ENCODE data around the gene IGF2BP2.

Gene IGF2BP2

DNA sequence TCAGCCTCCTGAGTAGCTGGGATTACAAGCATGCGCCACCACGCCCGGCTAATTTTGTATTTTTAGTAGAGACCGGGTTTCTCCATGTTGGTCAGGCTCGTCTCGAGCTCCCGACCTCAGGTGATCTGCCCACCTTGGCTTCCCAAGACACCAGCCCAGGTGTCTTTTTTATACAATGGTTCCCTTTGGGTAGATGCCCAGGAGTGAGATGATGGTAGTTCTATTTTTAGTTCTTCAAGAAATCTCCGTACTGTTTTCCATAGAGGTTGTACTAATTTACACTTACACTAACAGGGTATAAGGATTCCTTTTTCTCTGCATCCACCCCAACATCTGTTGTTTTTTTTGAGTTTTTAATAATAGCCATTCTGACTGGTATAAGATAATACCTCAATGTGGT, 94.3 kb downstream of the IGF2BP2 start:
- DNase-seq = no peak

GRCh38 chr3:185729337-185730055, 95.3 kb downstream of the IGF2BP2 start:
- no peak for DNase-seq

DNA sequence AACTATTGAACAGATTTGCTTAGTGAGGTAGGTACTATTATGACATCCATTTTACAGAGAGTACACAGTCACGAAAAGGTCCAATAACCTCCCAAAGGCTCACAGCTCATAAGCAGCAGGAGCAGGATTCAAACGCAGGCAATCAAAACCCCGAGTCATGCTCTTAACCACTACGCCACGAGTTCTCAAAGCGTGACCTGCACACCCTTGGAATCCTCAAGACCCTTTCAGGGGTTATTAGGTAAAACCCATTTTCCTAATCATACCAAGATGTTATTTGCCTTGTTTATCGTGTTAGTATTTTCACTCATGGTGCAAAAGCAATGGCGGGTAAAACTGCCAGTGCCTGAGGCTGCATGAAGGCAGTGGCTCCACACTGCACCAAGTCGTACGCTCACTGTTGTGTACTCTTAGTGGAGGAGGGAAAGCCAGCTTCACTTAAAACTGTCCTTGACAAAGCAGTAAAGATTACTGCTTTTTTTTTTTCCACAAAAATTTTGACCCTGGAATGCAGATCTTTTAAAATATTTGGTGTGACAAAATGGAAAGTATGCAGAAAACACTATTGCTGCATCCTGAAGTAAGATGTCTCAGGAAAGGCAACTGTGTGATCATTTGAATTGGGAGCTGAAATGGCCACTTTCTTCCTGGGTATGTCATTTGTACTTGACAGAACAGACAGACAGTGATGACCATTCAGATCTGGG, 96.1 kb downstream of the IGF2BP2 start:
- no peak for DNase-seq

GRCh38 chr3:185727873-185728272, 97.0 kb downstream of the IGF2BP2 start:
- no peak for DNase-seq

- no peak for DNase-seq
Observed at GRCh38 chr3:185726254-185726967, 98.4 kb downstream of the IGF2BP2 start.

- DNase-seq = no peak
Observed at GRCh38 chr3:185724761-185725160, 100.1 kb downstream of the IGF2BP2 start.

DNA sequence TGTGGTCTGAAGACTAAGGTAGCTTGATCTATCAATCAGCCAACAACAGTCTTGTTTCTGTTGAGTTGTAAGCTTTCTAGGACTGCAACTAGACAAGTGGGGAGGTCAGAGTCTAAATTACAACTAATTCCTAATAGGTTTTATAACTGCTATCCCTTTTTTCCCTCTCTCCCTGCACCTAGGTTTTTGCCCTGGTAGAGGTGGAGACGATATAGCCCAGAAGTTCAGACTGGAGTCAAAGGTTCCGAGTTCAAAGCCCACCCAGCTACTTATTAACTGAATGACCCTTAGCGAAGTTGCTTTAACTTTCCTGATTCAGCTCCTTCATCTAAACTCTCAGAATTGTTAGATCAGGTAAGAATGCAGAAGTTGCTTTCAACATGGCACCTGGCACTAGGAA, 100.6 kb downstream of the IGF2BP2 start:
- DNase-seq = no peak

DNA sequence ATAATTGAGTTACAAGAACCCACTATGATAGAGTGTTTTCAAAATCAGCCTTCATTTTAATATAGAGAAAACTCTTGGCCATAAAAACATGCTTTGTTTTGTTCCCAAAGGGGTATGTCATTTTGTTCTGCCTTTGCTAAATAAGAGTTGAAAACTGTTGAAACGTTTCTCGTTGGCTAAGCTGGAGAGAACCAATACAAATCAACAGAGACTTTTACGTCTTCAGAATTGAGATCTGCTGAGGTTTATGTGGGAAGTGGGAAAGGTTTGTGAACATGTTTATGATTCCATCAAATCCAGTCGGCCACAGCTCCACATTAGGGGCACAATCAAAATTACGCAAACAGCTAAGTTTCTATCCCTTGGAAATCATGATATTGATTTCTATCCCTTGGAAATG, 102.0 kb downstream of the IGF2BP2 start:
- no peak for DNase-seq

DNA sequence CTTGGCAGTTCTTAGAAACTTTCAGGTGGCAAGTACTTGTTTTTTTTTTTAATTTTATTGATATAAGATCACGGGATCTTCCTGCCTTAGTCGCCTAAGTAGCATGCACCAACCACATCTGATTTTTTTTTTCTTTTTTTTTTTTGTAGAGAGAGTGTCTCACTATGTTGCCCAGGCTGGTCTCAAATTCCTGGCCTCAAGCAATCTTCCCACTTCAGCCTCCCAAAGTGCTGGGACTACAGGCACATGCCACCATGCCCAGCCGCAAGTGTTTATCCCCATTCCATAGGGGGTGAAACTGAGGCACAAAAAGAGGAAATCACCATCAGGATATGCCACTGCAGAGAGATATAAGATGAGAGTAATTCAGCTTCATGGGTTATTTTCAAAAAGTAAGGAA, 102.9 kb downstream of the IGF2BP2 start:
- DNase-seq = no peak

DNA sequence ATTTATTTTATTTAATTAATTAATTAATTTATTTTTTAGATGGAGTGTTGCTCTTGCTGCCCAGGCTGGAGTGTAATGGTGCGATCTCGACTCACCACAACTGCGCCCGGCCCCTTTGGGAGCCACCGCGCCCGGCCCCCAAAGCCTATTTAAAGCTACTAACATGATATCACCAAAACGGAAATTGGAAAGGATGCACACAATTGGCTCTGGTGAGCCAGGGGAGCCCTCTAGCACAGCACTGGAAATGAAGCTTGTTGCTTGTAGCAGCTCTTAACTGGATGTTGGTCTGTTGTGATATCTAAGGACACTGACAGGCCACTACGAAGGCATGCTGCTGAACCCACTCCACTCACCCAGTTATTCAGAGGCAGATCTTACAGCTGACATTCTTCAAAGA, 104.5 kb downstream of the IGF2BP2 start:
- no peak for DNase-seq

DNA sequence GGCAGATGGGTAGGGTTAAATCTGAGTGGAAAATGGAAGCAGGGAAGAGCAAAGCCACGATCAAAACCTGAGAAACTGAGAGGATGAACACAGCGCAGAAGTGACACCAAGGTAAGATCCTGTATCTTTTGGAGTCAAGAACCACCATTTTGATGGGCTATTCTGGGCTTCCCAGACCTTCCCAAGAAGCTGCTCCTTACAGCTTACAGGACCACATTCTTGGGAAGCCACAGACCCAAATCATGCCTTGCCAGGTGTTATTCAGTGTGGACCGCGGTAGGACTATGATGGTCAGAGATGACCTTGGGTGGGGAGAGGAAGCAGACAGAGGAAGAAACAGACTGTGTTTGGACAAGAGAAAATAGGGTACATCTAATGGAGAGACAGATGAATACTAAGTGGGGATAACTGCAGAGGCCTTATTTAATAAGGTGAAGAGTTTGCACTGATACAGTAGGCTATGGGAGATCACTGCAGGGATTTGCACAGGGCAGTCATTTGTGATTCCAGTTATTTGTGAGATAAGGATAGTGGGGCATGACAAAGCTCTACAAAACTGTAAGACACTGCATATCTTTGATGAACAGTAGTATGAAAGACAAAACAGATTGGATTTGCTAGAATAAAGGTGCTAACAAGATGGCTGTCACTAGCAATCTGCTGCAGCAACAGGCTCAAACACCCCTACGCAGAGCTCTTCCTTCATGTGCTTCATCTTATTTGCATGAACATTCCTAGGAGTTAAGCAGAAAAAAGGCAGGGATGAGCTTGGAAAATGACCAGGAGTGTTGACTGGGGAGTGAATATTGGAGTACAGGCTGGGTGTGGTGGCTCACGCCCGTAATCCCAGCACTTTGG, 105.9 kb downstream of the IGF2BP2 start:
- no peak for DNase-seq

GRCh38 chr3:185717627-185718402, 107.0 kb downstream of the IGF2BP2 start:
- no peak for DNase-seq

- DNase-seq = no peak
Observed at GRCh38 chr3:185717121-185717520, 107.7 kb downstream of the IGF2BP2 start.

GRCh38 chr3:185716436-185717108, 108.3 kb downstream of the IGF2BP2 start:
- DNase-seq = no peak

DNA sequence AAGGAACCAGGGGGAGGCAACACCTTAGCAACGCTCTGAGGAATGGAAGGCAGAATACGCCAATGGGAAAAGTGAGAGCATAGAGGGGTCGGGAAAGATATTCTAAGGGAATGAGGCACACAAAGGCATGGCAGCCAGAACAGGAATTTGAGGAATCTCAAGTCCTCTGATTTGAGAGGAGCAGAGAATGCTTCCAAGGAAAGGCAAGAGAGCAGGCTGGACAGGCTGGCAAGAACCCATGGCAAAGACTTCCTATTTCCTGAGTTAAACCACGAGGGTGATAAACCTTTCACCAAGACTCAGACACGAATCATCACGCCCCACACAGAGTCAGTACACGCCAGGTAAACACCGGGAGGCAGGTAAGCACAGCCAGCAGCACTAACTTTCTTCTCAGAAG, 109.8 kb downstream of the IGF2BP2 start:
- no peak for DNase-seq

- DNase-seq = no peak
Observed at GRCh38 chr3:185714085-185714484, 110.8 kb downstream of the IGF2BP2 start.

DNA sequence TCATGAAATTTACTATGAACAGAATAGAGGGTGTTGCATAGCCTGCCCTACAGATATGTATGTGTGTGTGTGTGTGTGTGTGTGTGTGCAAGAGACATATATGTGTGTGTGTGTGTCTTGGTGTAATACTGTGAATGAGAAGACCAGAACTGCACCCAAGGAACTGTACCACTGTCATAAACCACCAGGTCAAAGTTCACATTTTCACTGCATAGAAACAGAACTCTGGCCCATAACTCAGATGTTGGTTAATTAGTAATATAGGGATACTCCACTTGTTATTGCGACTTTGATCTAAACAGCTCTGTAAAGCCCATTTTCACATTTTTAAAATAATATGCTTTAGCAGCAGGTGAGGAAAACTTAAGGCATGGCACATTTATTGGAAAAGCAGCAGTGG, 111.8 kb downstream of the IGF2BP2 start:
- DNase-seq = no peak

- DNase-seq = no peak
Observed at GRCh38 chr3:185712337-185712736, 112.5 kb downstream of the IGF2BP2 start.

DNA sequence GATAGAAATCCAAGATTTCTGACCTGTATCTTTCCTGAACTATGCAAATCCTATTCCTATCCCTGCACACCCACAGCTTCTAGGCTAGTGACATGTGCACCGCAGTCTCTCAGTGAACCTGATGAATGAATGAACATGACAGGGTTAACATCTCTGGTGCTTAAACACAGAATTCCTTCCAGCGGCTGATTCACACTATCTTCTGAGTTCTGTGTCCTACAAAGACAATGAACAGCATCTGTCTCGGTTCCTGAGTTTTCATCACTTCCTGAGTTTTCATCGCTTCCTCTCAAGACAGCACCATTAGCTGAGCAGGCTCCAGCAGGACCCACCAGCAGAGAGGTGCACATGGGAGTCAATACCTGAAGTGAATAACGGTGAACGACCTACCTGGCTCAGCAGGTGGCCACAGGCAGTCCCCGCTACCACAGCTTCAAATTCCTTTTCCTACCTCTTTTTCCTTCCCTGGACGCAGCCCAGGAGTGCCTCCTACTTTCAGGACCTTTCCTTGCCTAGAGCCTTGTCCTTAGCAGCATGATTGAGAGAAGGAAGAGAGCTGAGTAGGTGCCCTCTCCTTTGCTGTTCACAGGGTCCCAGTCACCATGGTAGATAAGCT, 113.5 kb downstream of the IGF2BP2 start:
- DNase-seq = no peak

DNA sequence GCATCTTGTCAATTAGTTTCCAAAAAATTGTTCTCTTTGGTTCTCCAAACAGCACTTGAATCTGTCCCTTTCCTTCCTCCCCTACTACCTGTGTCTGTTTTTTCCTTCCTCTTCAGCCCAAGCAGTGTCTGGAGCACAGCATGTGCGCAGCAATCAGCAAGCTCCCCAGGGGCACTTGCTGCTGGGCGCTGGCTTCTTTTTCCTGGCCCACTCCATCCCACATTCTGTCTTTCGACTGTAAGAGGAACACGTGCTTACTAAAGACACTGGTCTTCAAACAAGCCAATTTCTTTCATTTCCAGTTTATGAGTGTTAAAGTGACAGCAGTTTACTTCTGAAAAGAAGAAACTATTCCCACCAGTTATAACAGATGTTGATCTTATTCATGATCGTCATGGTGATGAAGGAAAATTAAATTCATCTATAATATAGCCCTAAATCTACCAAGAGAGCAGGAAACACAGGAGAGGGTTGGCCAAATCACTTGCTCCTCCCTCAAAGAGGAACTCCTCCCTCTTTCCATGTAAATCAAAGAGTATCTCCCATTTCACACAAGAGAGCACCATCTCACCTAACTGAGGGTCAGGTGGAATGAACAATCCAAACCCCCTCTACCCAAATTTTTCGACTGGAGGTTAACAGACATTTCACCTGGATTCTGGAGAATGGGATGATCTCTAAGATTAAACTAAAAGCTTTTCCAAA, 115.4 kb downstream of the IGF2BP2 start:
- DNase-seq = no peak

- no peak for DNase-seq
Observed at GRCh38 chr3:185708392-185708791, 116.5 kb downstream of the IGF2BP2 start.
